Measurements from ENCODE around the gene FBXL14. TPM values are rescaled to one million over a fixed set of nuclear protein-coding genes. Genes with fewer than 3 reads are reported as not detected.
A peak's percentile ranks its signal among the peaks of the same experiment; 100 is the strongest.

Gene FBXL14
- total and polyA plus RNA-seq, 2 experiments from 2014 or later = 1.9 to 9.3 TPM

- no peaks in the 10 kb centered on the region for H3K27me3 ChIP-seq (replicated peaks; ENCODE audit: insufficient read depth)
- peak overlapping the region; percentile 69 for H3K4me3 ChIP-seq
- H3K36me3 ChIP-seq (ENCODE audit: low read depth) = no peaks in the 10 kb centered on the region
- H3K27ac ChIP-seq = peak overlapping the region; percentile 90
- WGBS, 2 experiments (ENCODE audit: low coverage in 1 of 2, low lambda C conversion rate in 2 of 2, missing lambda C conversion rate in 2 of 2) = 44 to 61% methylated on average over 4 of the region's 4 CpGs
- peaks cover 55% of the 10 kb centered on the region for H3K4me1 ChIP-seq (ENCODE audit: insufficient read depth)
- in situ Hi-C loops (cut with MboI) = no loop called here
- no peak for TF ChIP-seq EZH2phosphoT487 (IDR thresholded peaks at IDR 0.05; ENCODE audit: insufficient read depth, low read depth)
- no peak for TF ChIP-seq EZH2 (IDR thresholded peaks at IDR 0.05; ENCODE audit: insufficient read depth, poor library complexity, severe bottlenecking)
- H3K79me2 ChIP-seq (ENCODE audit: insufficient read depth) = peaks cover 91% of the 10 kb centered on the region
- peak; percentile 30 for DNase-seq
- peaks cover 75% of the 10 kb centered on the region for H3F3A ChIP-seq (ENCODE audit: insufficient read depth)
- peak overlapping the region; percentile 94 for H3K4me2 ChIP-seq (ENCODE audit: unreplicated experiment)
- no peaks in the 10 kb centered on the region for H3K9me3 ChIP-seq (ENCODE audit: low read depth)
- peak overlapping the region; percentile 89 for H3K9ac ChIP-seq
- no peak overlapping the region for H2AFZ ChIP-seq
- no peaks in the 10 kb centered on the region for H3K9me2 ChIP-seq (ENCODE audit: insufficient read depth)
- peaks cover 3% of the 10 kb centered on the region; the same call in 1 of the 2 replicates for H4K20me1 ChIP-seq (ENCODE audit: insufficient read depth)
Measured at GRCh38 chr12:1591543-1591942, 2.8 kb downstream of the FBXL14 start.

DNA sequence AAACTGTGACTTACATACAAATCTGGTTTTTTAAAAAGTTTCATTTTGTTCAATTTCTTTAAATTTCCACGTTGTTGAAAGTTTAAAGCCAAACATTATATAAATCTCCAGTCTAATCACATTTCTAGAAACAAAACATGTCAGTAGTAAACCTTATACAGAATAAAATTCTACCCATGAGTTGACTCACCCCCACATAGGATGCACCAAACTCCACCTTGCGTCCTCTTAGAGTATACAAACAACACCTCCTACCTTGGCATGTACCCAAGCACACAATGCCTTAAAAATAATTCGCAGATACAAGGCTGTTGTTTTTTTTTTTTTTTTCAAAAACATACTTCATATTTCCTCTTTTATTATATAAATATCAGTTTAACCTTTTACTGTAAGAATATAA lies 3.3 kb downstream of the FBXL14 start:
- Histone ChIP-seq H3K4me2 (ENCODE audit: unreplicated experiment) (peak overlapping the region; percentile 94), H3K4me1 (ENCODE audit: insufficient read depth) (peaks cover 50% of the 10 kb centered on the region), H3K4me3 (peak overlapping the region; percentile 69), H3K36me3 (ENCODE audit: low read depth) (no peaks in the 10 kb centered on the region), H2AFZ (no peak overlapping the region), H3K9me3 (ENCODE audit: low read depth) (no peaks in the 10 kb centered on the region), H3K9me2 (ENCODE audit: insufficient read depth) (no peaks in the 10 kb centered on the region), H3F3A (ENCODE audit: insufficient read depth) (peaks cover 75% of the 10 kb centered on the region), H3K27ac (peak overlapping the region; percentile 90), H3K27me3 (replicated peaks; ENCODE audit: insufficient read depth) (no peaks in the 10 kb centered on the region), H3K9ac (peak overlapping the region; percentile 89), H3K79me2 (ENCODE audit: insufficient read depth) (peaks cover 91% of the 10 kb centered on the region), H4K20me1 (ENCODE audit: insufficient read depth) (peaks cover 3% of the 10 kb centered on the region; the same call in 1 of the 2 replicates)
- 37 to 50% methylated on average over 3 of the region's 3 CpGs for WGBS, 2 experiments (ENCODE audit: low coverage in 1 of 2, low lambda C conversion rate in 2 of 2, missing lambda C conversion rate in 2 of 2)
- TF ChIP-seq EZH2 (IDR thresholded peaks at IDR 0.05; ENCODE audit: insufficient read depth, poor library complexity, severe bottlenecking) (no peak), EZH2phosphoT487 (IDR thresholded peaks at IDR 0.05; ENCODE audit: insufficient read depth, low read depth) (no peak)
- in situ Hi-C loops (cut with MboI) = no loop called here
- DNase-seq = peak; percentile 68

GRCh38 chr12:1590221-1590979 lies 4.0 kb downstream of the FBXL14 start:
- Histone ChIP-seq H2AFZ (no peak overlapping the region), H3K9me3 (ENCODE audit: low read depth) (no peaks in the 10 kb centered on the region), H3K4me3 (peak overlapping the region; percentile 69), H3F3A (ENCODE audit: insufficient read depth) (peaks cover 75% of the 10 kb centered on the region), H3K27me3 (replicated peaks; ENCODE audit: insufficient read depth) (no peaks in the 10 kb centered on the region), H3K4me2 (ENCODE audit: unreplicated experiment) (peak overlapping the region; percentile 94), H3K9ac (peak overlapping the region; percentile 89), H3K36me3 (ENCODE audit: low read depth) (no peaks in the 10 kb centered on the region), H4K20me1 (ENCODE audit: insufficient read depth) (peaks cover 7% of the 10 kb centered on the region; the same call in 1 of the 2 replicates), H3K79me2 (ENCODE audit: insufficient read depth) (peaks cover 91% of the 10 kb centered on the region), H3K4me1 (ENCODE audit: insufficient read depth) (peaks cover 48% of the 10 kb centered on the region), H3K27ac (peak overlapping the region; percentile 90), H3K9me2 (ENCODE audit: insufficient read depth) (no peaks in the 10 kb centered on the region)
- 18 to 25% methylated on average over 12 of the region's 12 CpGs for WGBS, 2 experiments (ENCODE audit: low coverage in 1 of 2, low lambda C conversion rate in 2 of 2, missing lambda C conversion rate in 2 of 2)
- in situ Hi-C loops (cut with MboI) = no loop called here
- DNase-seq = peak; percentile 62
- no peak for TF ChIP-seq EZH2 (IDR thresholded peaks at IDR 0.05; ENCODE audit: insufficient read depth, poor library complexity, severe bottlenecking)
- TF ChIP-seq EZH2phosphoT487 (IDR thresholded peaks at IDR 0.05; ENCODE audit: insufficient read depth, low read depth) = no peak

DNA sequence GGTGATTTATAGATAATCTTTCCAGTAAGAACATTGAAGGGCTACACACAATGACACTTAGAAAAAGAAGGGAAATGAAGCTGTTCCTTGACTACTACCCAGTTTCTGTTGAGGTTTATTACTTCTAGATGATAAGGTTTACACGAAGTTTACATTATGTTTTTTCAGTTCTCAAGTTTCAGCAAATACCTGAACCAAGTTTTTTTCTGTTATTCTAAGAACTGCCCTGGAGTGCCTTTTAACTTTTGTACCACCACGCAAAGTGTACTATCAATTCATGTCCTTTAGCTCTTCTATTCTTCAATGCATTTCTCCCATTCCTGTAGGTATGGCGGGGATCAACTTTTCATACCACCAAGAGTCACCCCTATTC lies 5.8 kb downstream of the FBXL14 start:
- no peaks in the 10 kb centered on the region for H3K27me3 ChIP-seq (replicated peaks; ENCODE audit: insufficient read depth)
- peak overlapping the region; percentile 8 for H3K4me2 ChIP-seq (ENCODE audit: unreplicated experiment)
- H3K9me3 ChIP-seq (ENCODE audit: low read depth) = no peaks in the 10 kb centered on the region
- H3K4me1 ChIP-seq (ENCODE audit: insufficient read depth) = peaks cover 50% of the 10 kb centered on the region
- WGBS, 2 experiments (ENCODE audit: low coverage in 1 of 2, low lambda C conversion rate in 2 of 2, missing lambda C conversion rate in 2 of 2) = 85 to 88% methylated on average over 3 of the region's 3 CpGs
- no peak overlapping the region for H3K4me3 ChIP-seq
- in situ Hi-C loops (cut with MboI) = loop anchor here (10.0 kb wide), 1 partner anchor 474 kb away; no protein-coding TSS in a partner anchor
- peaks cover 7% of the 10 kb centered on the region; the same call in 1 of the 2 replicates for H4K20me1 ChIP-seq (ENCODE audit: insufficient read depth)
- H3K27ac ChIP-seq = peak overlapping the region; percentile 13; the same call in 1 of the 2 replicates
- no peak overlapping the region for H3K9ac ChIP-seq
- no peak for TF ChIP-seq EZH2phosphoT487 (IDR thresholded peaks at IDR 0.05; ENCODE audit: insufficient read depth, low read depth)
- no peak for TF ChIP-seq EZH2 (IDR thresholded peaks at IDR 0.05; ENCODE audit: insufficient read depth, poor library complexity, severe bottlenecking)
- no peaks in the 10 kb centered on the region for H3K9me2 ChIP-seq (ENCODE audit: insufficient read depth)
- peaks cover 86% of the 10 kb centered on the region for H3F3A ChIP-seq (ENCODE audit: insufficient read depth)
- no peaks in the 10 kb centered on the region for H3K36me3 ChIP-seq (ENCODE audit: low read depth)
- peaks cover 100% of the 10 kb centered on the region for H3K79me2 ChIP-seq (ENCODE audit: insufficient read depth)
- no peak overlapping the region for H2AFZ ChIP-seq
- no peak for DNase-seq

All from GM23248 (cell line).